OCI-LY7 (cell line): ENCODE measurements around the gene CFAP58. TPM values are rescaled to one million over a fixed set of nuclear protein-coding genes. Genes with fewer than 3 reads are reported as not detected.

Experiments used
- BruUV-seq: library from RNA; stranded (reverse); fragments of 400-500 nt; replicated peaks from 2 replicates; lab custom pipeline; 2021; lab: Mats Ljungman, UMichigan
- CTCF ChIA-PET: fragments of 300-600 bp; sonication (Branson Sonifier 250); formaldehyde crosslinking; loops from one replicate; lab custom pipeline; 2022; ENCODE audit warnings: antibody characterized with exemption; ENCODE audit not compliant: unreplicated experiment; lab: Charles Lee
- POLR2A ChIA-PET: fragments of 300-600 bp; sonication (Branson Sonifier 250); formaldehyde crosslinking; loops from one replicate; lab custom pipeline; 2022; ENCODE audit warnings: antibody characterized with exemption; lab: Charles Lee
- DNase-seq: peaks from one replicate; pipeline ENCODE4 v3.0.0-alpha.2; 2015; ENCODE audit warnings: low spot score
- H2AFZ ChIP-seq: fragments of 200-600 bp; sonication (generic), shearing (Covaris generic); 2 replicates; pipeline ENCODE4 v1.6.1; 2014; ENCODE audit warnings: mild to moderate bottlenecking, antibody characterized with exemption, low read length, moderate library complexity
- H3K27ac ChIP-seq: fragments of 200-600 bp; sonication (generic); 2 replicates; pipeline ENCODE4 v1.5.1; 2014; ENCODE audit warnings: mixed run types, low read depth, mild to moderate bottlenecking, moderate library complexity, low read length, inconsistent platforms; ENCODE audit not compliant: poor library complexity, severe bottlenecking
- H3K36me3 ChIP-seq: fragments of 200-600 bp; sonication (generic); 2 replicates; pipeline ENCODE4 v1.6.1; 2014; ENCODE audit warnings: mild to moderate bottlenecking, antibody characterized with exemption, low read length, moderate library complexity, mixed read lengths; ENCODE audit not compliant: insufficient read depth
- H3K4me1 ChIP-seq: fragments of 200-600 bp; sonication (generic); 2 replicates; pipeline ENCODE4 v1.5.1; 2014; ENCODE audit warnings: mild to moderate bottlenecking, low read length; ENCODE audit not compliant: insufficient read depth, poor library complexity, severe bottlenecking
- H3K4me2 ChIP-seq: fragments of 200-600 bp; sonication (generic); 2 replicates; pipeline ENCODE4 v1.6.1; 2014; ENCODE audit warnings: mild to moderate bottlenecking, low read length
- H3K4me3 ChIP-seq: fragments of 200-600 bp; sonication (generic); 2 replicates; pipeline ENCODE4 v1.5.1; 2014; ENCODE audit warnings: mild to moderate bottlenecking, low read depth, low read length; ENCODE audit not compliant: poor library complexity, severe bottlenecking
- H3K79me2 ChIP-seq: fragments of 200-600 bp; sonication (generic); 2 replicates; pipeline ENCODE4 v1.6.1; 2016; ENCODE audit warnings: low read depth, mild to moderate bottlenecking, low read length, moderate library complexity, mixed read lengths; ENCODE audit not compliant: insufficient read depth
- H3K9me2 ChIP-seq: fragments of 200-600 bp; sonication (generic); 2 replicates; pipeline ENCODE4 v1.6.1; 2016; ENCODE audit warnings: mild to moderate bottlenecking, low read length, mixed read lengths; ENCODE audit not compliant: insufficient read depth
- H3K9me3 ChIP-seq: fragments of 200-600 bp; sonication (generic); 2 replicates; pipeline ENCODE4 v1.6.1; 2014; ENCODE audit warnings: mild to moderate bottlenecking, mixed run types, low read length, mixed read lengths
- H4K20me1 ChIP-seq: fragments of 200-600 bp; sonication (generic); 2 replicates; pipeline ENCODE4 v1.6.1; 2014; ENCODE audit warnings: mild to moderate bottlenecking, antibody characterized with exemption, low read length, moderate library complexity, mixed read lengths; ENCODE audit not compliant: insufficient read depth
- CTCF ChIP-seq: fragments of 200-600 bp; sonication (generic); conservative IDR thresholded peaks from 2 replicates; pipeline ENCODE4 v1.5.1; 2014; ENCODE audit warnings: mild to moderate bottlenecking, antibody characterized with exemption, low read length, moderate library complexity, mixed read lengths
- EZH2phosphoT487 ChIP-seq: fragments of 200-600 bp; sonication (generic); IDR thresholded peaks from 2 replicates; pipeline ENCODE4 v1.6.1; 2018; ENCODE audit warnings: low read depth, borderline replicate concordance, mild to moderate bottlenecking, mixed run types, antibody characterized with exemption, low read length, moderate library complexity, mixed read lengths
- intact Hi-C: fragments of 100-400 bp; cut with micrococcal nuclease; formaldehyde crosslinking; loops from one replicate; pipeline ENCODE4 v1.10.0; 2022; ENCODE audit not compliant: unreplicated experiment
- total RNA-seq, 2 experiments: library from RNA; depleted of rRNA in 1 of 2; stranded (reverse); fragments of >200 nt in 1 of 2; shearing (Covaris generic) in 1 of 2; gene quantifications; 2 replicates each; pipeline ENCODE4 v1.2.3, GENCODE V29; 2014 to 2022

The CFAP58 gene
- total RNA-seq, 2 experiments from 2014 or later: 0.09 to 1.5 TPM

- Histone ChIP-seq H3K4me1 (peaks cover 63% of the 10 kb centered on the region), H3K4me2 (peak overlapping the region; percentile 67; the same call in 1 of the 2 replicates), H3K27ac (no peak overlapping the region), H3K9me2 (no peaks in the 10 kb centered on the region), H3K36me3 (no peaks in the 10 kb centered on the region), H3K4me3 (no peak overlapping the region), H4K20me1 (peaks cover 19% of the 10 kb centered on the region; the same call in 1 of the 2 replicates), H3K79me2 (peaks cover 74% of the 10 kb centered on the region), H2AFZ (no peak overlapping the region), H3K9me3 (no peaks in the 10 kb centered on the region)
- intact Hi-C loops: no loop called here
- no TSS peak for BruUV-seq
- ChIA-PET CTCF (interaction anchor here (1.0 kb wide), 1 partner anchor 18 kb away, joined by 3 read pairs; no protein-coding TSS in a partner anchor), POLR2A (interaction anchor here (1.7 to 3.5 kb wide), 2 partner anchors 12 to 15 kb away, joined by 12 to 22 read pairs; partner anchors contain the start of gene ITPRIP)
- no peak for DNase-seq
- no peak for TF ChIP-seq EZH2phosphoT487
- no peak for TF ChIP-seq CTCF
Measured at GRCh38 chr10:104323760-104324201, 29.9 kb upstream of the CFAP58 start.

GRCh38 chr10:104324221-104324686 lies 29.4 kb upstream of the CFAP58 start:
- H3K4me1 ChIP-seq: peaks cover 64% of the 10 kb centered on the region
- H3K4me2 ChIP-seq: peak overlapping the region; percentile 67; the same call in 1 of the 2 replicates
- no peaks in the 10 kb centered on the region for H3K36me3 ChIP-seq
- POLR2A ChIA-PET: interaction anchor here (1.7 to 3.5 kb wide), 2 partner anchors 12 to 14 kb away, joined by 12 to 22 read pairs; partner anchors contain the start of gene ITPRIP
- H4K20me1 ChIP-seq: peaks cover 23% of the 10 kb centered on the region
- no peak for DNase-seq
- H2AFZ ChIP-seq: no peak overlapping the region
- H3K9me2 ChIP-seq: no peaks in the 10 kb centered on the region
- H3K27ac ChIP-seq: no peak overlapping the region
- peaks cover 75% of the 10 kb centered on the region for H3K79me2 ChIP-seq
- intact Hi-C loops: no loop called here
- TF ChIP-seq EZH2phosphoT487 (no peak), CTCF (no peak)
- H3K4me3 ChIP-seq: no peak overlapping the region
- CTCF ChIA-PET: interaction anchor here (1.0 kb wide), 1 partner anchor 18 kb away, joined by 3 read pairs; no protein-coding TSS in a partner anchor
- no TSS peak for BruUV-seq
- no peaks in the 10 kb centered on the region for H3K9me3 ChIP-seq

- BruUV-seq: no TSS peak
- Histone ChIP-seq H3K27ac (no peak overlapping the region), H3K4me2 (no peak overlapping the region), H4K20me1 (peaks cover 27% of the 10 kb centered on the region), H3K9me3 (no peaks in the 10 kb centered on the region), H2AFZ (no peak overlapping the region), H3K9me2 (no peaks in the 10 kb centered on the region), H3K4me1 (peaks cover 64% of the 10 kb centered on the region), H3K36me3 (peaks cover 6% of the 10 kb centered on the region; the same call in 1 of the 2 replicates), H3K4me3 (no peak overlapping the region), H3K79me2 (peaks cover 75% of the 10 kb centered on the region)
- TF ChIP-seq CTCF (no peak), EZH2phosphoT487 (no peak)
- ChIA-PET POLR2A (interaction anchor here (1.7 kb wide), 1 partner anchor 14 kb away, joined by 12 read pairs; the partner anchor contains the start of gene ITPRIP), CTCF (no interaction called here)
- no peak for DNase-seq
- intact Hi-C loops: no loop called here
Measured at GRCh38 chr10:104324931-104325330, 28.7 kb upstream of the CFAP58 start.
